Measurements from ENCODE around the gene PHF13.
A peak's percentile ranks its signal among the peaks of the same experiment; 100 is the strongest.
"Not testable (repeated sequence)": the region's sequence is repeated elsewhere in the genome, so short reads cannot be mapped to it uniquely, and the experiment has no call there.

The PHF13 gene

DNA sequence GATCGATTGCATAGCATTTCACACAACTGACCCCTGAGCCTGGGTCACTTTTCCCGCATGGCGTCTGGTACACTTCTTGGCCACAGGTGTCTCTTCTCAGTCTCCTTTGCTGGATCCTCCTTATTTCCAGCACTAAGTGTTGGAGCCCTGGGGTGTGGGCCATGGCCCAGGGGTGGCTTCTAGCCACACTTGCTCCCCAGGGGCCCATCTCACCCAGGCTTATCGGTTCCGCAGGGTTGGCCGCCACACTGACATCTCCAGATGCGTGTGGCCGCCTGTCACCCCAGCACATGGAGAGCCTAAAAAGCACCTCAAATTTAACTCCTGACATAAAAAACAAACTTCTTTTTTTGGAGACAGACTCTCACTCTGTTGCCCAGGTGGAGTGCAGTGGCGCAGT lies 13.5 kb downstream of the PHF13 start:
- no peak for DNase-seq (ENCODE audit: low read depth in 3 of 3, low spot score in 1 of 3)

GRCh38 chr1:6627841-6628545 lies 14.5 kb downstream of the PHF13 start:
- DNase-seq (ENCODE audit: low read depth in 3 of 3, low spot score in 1 of 3): no peak

GRCh38 chr1:6628971-6629479 lies 15.5 kb downstream of the PHF13 start:
- no peak for DNase-seq (ENCODE audit: low read depth in 3 of 3, low spot score in 1 of 3)

DNA sequence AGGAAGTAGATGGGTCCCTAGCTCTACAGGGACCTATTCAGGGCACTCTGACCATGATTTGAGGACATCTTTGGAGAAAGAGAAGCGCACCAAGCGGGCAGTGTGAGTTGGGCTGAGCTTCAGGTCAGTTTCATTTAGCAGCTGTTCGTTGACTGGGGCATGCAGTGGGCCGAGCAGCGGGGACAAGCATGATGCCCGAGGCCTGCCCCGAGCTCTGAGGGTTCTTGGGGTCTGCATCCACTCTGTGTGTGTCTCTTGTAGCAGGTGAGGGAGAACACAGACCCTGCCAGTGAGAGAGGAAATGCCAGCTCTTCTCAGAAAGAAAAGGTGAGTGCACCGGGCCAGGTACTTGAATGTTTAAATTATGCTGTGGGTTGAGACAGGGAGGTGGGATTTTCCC lies 16.5 kb downstream of the PHF13 start:
- no peak for DNase-seq (ENCODE audit: low read depth in 3 of 3, low spot score in 1 of 3)

DNA sequence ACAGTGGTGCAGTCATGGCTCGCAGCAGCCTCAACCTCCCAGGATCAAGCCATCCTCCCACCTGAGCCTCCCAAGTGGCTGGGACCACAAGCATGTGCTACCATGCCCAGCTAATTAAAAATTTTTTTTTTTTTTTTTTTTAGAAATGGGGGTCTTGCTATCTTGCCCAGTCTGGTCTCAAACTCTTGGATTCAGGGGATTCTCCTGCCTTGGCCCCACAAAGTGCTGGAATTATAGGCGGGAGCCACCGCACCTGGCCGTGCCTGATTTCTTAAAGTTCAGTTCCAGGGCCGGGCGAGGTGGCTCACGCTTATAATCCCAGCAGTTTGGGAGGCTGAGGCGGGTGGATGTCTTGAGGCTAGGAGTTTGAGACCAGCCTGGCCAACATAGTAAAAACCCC lies 17.5 kb downstream of the PHF13 start:
- no peak for DNase-seq (ENCODE audit: low read depth in 3 of 3, low spot score in 1 of 3)

DNA sequence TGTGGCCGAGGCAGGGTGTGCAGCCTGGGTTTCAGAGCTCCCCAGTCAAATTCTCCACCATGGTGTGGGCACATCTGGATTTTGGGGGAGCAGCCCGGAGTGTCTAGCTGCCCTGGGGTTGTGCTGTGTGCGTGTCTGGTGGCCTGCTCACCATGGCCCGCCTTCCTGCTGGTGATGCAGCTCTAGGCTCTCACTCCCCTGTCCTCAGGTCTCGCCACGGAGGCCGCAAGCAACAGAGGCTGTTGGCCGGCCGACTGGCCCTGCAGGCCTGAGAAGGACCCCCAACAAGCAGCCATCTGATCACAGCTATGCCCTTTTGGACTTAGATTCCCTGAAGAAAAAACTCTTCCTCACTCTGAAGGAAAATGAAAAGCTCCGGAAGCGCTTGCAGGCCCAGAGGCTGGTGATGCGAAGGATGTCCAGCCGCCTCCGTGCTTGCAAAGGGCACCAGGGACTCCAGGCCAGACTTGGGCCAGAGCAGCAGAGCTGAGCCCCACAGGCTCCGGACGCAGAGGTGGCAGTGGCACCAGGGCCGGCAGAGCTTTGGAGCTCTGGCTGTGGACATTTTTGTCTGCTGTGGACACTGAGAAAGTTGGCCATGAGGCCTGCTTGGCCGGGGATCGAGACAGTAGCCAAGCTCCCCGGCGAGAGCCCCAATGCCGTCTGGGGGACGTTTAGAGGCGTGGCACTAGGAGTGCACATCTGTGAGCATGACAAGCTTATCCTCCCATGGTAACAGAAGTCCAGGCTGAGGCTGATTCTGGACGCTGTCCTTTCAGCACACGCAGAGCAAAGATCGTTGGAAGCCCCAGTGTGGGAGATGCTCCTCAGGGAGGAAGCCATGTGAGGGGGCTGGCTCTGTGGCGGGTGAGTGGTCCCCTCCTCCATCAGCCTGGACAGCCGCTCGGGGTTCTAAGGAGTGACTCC lies 19.3 kb downstream of the PHF13 start:
- DNase-seq (ENCODE audit: low read depth in 3 of 3, low spot score in 1 of 3): no peak

DNA sequence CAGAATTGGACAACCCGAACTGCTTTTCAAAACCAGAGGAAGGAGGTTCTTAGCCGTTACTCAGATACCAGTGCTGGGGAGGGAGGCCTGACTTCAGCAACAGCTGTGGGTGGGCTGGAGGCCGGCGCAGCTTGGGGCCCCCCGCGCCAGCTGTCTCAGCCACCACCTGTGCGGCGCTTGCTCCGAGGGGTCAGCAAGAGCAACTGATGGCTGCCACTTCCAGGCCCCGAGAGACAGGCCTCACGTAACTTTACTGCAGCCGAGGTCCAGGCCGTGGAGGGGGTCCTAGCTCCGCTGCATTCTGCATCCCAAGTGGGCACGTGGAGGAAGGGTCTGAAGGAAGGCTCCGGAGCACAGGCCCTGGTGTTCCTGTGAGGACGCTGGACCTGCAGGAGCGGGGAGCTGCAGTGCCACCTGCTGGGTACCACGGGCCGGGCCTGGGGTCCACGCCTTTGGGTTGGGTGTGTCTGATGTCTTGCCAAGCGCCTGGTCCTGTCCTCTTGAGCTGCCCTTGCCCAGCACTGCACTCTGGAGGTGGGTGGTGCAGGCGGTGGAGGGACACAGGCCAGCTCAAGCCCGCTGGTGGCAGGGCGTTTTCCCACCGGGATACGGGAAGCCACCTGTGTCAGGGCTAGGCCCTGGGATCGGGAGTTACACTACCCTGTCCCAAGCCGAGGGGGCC lies 21.0 kb downstream of the PHF13 start:
- peak in 1 of 3 donors; percentile 27 for DNase-seq (ENCODE audit: low read depth in 3 of 3, low spot score in 1 of 3)

- DNase-seq (ENCODE audit: low read depth in 3 of 3, low spot score in 1 of 3): no peak
Measured at GRCh38 chr1:6635161-6635909, 21.8 kb downstream of the PHF13 start.

DNA sequence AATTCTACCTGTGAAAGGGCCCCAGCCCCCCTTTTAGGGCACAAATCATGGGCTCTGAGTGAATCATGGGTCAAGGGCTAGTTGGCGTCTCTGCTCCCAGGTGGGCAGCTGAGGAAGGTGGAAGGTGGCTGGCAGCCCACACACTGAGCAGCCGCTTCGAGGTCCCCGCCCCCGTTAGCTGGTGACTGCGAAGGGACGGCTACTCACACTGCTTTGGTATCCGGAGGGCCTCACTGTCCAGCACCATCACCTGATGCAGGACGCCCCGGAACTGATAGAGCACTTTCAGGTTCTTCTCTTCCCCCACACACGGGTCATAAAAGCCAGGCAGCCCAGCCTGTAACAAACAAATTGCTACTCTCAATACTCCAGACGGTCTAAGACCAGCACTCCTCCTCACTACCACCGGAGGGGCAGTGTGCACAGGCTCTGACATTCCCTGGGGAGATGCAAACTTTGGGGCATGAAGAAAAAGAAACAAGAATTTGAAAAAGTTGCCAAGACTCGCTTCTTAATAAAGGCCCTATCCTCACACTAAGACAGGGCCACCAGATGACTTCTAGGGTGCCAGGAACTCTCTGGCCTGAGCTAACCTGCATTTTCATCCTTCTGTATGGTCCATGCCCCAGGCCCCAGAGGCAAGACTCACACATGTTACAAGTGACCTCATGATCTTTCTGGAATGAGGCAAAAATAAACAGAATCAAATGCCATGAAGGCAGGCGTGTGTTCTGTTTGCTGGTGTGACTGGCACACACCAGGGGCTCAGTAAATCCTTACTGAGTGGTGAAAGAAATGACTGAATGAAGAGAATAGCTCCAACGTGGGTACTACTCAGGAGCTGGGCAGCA lies 22.6 kb downstream of the PHF13 start:
- DNase-seq (ENCODE audit: low read depth in 3 of 3, low spot score in 1 of 3): no peak

DNA sequence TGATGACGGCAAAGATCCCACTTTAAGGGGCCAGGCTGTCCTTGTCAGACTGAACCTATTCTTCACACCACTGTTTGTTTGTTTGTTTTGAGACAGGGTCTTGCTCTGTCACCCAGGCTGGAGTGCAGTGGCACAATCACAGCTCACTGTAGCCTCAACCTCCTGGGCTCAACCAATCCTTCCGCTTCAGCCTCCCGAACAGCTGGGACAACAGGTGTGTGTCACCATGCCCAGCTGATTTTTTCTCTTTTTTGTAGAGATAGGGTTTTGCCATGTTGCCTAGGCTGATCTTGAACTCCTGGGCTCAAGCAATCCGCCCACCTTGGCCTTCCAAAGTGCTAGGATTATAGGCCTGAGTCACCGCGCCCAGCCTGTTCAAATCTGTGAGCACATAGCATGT lies 23.2 kb downstream of the PHF13 start:
- DNase-seq (ENCODE audit: low read depth in 3 of 3, low spot score in 1 of 3): not testable (repeated sequence)

DNA sequence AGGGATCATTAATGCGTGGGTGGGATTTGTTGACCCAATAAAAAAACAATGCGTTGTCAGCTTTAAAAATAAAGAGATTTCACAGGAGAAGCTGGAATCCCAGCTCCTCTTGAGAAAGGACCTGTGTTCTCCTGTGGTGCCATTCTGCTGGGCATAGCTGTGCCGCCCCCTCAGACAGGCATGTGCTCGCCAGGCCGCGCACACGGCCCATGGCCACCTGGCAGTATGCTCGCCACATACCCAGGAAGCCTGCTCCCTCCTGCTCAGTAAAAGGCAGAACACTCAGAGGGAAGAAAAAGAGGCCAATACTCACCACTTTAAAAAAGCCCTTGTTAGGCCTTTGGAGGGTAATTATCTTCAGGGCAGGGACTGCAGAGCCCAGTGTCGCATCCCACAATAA lies 24.2 kb downstream of the PHF13 start:
- no peak for DNase-seq (ENCODE audit: low read depth in 3 of 3, low spot score in 1 of 3)

DNA sequence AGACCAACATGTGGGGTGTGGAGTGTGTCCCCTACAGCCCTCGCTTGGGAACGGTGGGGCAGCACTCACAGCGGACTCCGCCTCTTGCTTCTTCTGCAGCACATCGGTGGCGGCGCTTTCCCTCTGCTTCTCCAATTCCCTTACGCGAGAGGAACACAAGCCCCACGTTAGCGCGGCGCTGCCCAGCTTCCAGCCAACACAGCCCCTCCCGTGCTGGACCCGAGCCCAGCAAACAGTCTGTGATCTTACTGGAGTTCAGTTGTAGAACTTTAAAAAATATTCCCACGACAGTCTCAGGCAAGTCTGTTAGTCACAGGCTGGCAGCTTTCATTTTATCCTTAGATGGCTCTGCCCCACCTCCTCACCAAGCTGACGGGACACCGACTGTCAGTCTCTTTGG lies 24.7 kb downstream of the PHF13 start:
- no peak for DNase-seq (ENCODE audit: low read depth in 3 of 3, low spot score in 1 of 3)

GRCh38 chr1:6640867-6641266 lies 27.3 kb downstream of the PHF13 start:
- not testable (repeated sequence) for DNase-seq (ENCODE audit: low read depth in 3 of 3, low spot score in 1 of 3)

DNA sequence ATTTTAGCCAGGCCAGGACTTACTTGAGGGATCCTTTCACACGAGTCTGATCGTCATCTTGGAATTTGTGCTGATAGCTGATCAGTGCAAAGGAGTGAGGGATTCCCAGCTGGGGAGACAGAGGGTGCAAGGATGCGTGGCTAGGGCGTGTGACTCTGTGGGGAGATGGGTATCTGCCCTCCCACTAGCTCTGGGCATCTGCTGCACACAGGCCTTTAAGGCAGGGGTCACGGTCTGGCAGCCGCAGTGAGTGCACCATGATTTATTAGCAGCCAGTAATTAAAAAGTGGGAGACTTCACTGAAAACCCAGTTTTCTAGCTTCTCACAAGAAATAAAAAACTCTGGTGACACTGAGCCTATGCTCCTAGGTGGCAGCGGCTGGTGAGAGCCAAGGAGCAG lies 31.5 kb downstream of the PHF13 start:
- no peak for DNase-seq (ENCODE audit: low read depth in 3 of 3, low spot score in 1 of 3)

GRCh38 chr1:6646499-6647148 lies 33.1 kb downstream of the PHF13 start:
- no peak for DNase-seq (ENCODE audit: low read depth in 3 of 3, low spot score in 1 of 3)

DNA sequence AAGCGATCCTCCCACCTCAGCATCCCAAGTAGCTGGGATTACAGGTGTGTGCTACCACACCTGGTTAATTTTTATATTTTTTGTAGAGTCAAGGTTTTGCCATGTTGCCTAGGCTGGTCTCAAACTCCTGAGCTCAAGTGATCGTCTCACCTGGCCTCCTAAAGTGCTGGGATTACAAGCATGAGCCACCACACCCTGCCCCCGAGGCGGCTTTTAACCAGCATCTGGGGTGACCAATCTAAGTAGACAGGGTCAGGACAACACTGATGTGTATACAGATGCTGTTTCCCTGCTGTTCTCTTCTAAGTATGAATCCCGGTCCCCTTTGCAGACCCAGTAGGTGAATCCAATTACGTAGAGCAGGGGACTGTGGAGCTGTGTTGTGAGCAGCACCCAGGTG lies 35.0 kb downstream of the PHF13 start:
- no peak for DNase-seq (ENCODE audit: low read depth in 3 of 3, low spot score in 1 of 3)

- DNase-seq (ENCODE audit: low read depth in 3 of 3, low spot score in 1 of 3): no peak
Measured at GRCh38 chr1:6651909-6652308, 38.4 kb downstream of the PHF13 start.

DNA sequence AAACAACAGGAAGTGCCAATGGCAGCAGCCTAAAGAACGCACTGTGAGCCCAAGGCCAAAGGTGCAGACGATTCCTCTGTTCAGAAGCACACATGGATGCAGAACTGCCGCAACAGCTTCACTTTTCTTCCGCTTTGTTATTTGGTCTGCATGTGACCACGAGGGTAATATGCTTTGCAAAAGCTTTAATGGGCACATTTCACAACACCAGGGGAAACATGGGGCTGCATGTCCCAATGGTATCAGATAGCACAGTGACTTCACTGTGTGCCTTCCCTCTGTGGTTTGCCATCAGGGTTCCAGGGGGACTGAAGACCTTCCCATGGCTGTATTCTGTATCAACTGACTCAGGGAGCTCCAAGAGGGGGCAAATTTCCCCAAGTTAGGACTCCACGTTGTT lies 39.5 kb downstream of the PHF13 start:
- DNase-seq (ENCODE audit: low read depth in 3 of 3, low spot score in 1 of 3): no peak

- DNase-seq (ENCODE audit: low read depth in 3 of 3, low spot score in 1 of 3): no peak
Measured at GRCh38 chr1:6653436-6654290, 40.1 kb downstream of the PHF13 start.

Data from stimulated activated CD4-positive, alpha-beta T cell treated with anti-CD3 and anti-CD28 coated beads, TNF-alpha, amount 100 ng/mL, for 1 hour (primary cell).